ENCODE results near the gene AGAP3. TPM values are rescaled to one million over a fixed set of nuclear protein-coding genes. Genes with fewer than 3 reads are reported as not detected.

Gene AGAP3
- total RNA-seq, 1 donor from 2014 or later, result 206 TPM

DNA sequence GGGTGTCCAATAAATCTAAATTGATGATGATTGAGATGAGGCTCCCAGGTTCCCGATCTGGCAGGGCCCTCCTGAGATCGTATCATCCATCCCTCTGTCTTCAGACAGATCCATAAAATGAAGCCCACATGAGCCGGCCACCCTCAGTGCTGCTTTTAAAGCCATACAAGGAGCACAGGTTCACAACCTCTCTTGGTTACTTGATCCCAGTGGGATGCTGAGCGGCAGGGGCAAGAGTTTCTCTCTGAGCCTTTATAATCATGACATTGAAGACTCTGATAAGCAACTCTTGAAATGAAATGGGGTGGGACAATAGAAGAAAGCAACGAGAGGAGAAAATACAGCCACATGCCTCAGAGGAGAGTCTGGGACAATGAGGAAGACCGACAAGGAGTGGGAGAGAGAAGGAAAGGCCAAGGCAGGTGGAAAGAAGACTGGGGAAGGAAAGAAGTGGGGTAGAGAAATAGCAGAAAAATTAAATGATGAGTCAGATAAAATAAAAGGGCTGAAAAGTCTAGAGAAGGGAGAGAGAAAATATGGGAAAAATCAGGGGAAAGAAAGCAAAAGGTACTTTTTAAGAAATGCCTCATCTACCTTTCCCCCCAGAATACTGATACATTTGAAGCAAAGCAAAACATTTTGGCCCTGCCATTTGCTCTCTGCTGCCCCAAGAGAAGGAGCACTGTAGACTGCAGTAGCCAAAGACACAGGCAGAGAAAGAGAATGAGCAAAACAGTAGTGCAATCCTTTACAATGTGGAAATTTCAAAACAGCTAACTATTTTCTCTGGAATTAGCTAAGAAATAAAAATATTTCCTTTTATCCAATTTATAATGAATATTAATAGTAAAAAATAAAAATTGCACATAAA is 66.6 kb downstream of the AGAP3 start:
- Mint-ChIP-seq H3K27ac (ENCODE audit: unreplicated experiment) (no peak overlapping the region), H3K9me3 (ENCODE audit: unreplicated experiment) (no peaks in the 10 kb centered on the region), H3K4me1 (ENCODE audit: unreplicated experiment) (peaks cover 49% of the 10 kb centered on the region), H3K27me3 (ENCODE audit: unreplicated experiment) (no peaks in the 10 kb centered on the region), H3K4me3 (ENCODE audit: unreplicated experiment) (no peak overlapping the region), H3K36me3 (ENCODE audit: low read depth, unreplicated experiment) (no peaks in the 10 kb centered on the region)
- TF ChIP-seq, protein P1, sequence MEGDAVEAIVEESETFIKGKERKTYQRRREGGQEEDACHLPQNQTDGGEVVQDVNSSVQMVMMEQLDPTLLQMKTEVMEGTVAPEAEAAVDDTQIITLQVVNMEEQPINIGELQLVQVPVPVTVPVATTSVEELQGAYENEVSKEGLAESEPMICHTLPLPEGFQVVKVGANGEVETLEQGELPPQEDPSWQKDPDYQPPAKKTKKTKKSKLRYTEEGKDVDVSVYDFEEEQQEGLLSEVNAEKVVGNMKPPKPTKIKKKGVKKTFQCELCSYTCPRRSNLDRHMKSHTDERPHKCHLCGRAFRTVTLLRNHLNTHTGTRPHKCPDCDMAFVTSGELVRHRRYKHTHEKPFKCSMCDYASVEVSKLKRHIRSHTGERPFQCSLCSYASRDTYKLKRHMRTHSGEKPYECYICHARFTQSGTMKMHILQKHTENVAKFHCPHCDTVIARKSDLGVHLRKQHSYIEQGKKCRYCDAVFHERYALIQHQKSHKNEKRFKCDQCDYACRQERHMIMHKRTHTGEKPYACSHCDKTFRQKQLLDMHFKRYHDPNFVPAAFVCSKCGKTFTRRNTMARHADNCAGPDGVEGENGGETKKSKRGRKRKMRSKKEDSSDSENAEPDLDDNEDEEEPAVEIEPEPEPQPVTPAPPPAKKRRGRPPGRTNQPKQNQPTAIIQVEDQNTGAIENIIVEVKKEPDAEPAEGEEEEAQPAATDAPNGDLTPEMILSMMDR (IDR thresholded peaks at IDR 0.05; ENCODE audit: unreplicated experiment), result no peak
- DNase-seq (ENCODE audit: low spot score), result no peak

DNA sequence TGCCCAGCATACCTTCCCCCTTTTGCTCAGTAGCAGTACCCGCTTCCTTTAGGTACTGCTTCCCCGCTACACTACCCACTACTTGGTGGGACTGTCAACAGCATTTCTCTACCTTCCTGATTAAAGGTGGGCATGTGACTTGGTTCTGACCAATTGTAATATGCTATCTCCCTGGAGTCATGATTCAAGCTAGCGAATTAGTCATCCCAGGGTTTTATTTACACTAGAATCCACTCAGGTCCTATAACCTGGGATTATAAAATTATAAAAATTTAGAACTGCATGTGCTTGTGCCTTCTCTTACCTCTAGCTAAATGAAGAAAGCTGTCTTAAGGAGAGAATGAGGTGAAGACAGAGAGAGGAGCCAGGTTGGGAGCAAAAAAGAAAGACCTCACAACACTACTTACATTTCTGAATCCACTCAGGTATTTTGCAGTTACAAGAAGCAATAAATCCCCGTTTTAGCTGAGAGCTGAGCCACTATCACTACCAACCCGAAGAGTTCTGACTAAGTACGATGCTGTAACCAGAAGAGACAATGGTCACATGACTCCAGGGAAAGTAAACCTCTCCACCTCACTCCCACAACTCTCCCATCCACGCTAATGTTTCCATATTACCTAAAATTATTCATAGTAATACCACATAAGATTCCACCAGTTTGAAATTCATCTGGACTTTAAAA is 71.5 kb downstream of the AGAP3 start:
- Mint-ChIP-seq H3K4me3 (ENCODE audit: unreplicated experiment) (peak overlapping the region; percentile 33), H3K36me3 (ENCODE audit: low read depth, unreplicated experiment) (no peaks in the 10 kb centered on the region), H3K9me3 (ENCODE audit: unreplicated experiment) (no peaks in the 10 kb centered on the region), H3K27me3 (ENCODE audit: unreplicated experiment) (no peaks in the 10 kb centered on the region), H3K27ac (ENCODE audit: unreplicated experiment) (peak overlapping the region; percentile 98), H3K4me1 (ENCODE audit: unreplicated experiment) (peaks cover 41% of the 10 kb centered on the region)
- TF ChIP-seq, protein P1 (IDR thresholded peaks at IDR 0.05; ENCODE audit: unreplicated experiment), result no peak
- DNase-seq (ENCODE audit: low spot score), result peak; percentile 36

DNA sequence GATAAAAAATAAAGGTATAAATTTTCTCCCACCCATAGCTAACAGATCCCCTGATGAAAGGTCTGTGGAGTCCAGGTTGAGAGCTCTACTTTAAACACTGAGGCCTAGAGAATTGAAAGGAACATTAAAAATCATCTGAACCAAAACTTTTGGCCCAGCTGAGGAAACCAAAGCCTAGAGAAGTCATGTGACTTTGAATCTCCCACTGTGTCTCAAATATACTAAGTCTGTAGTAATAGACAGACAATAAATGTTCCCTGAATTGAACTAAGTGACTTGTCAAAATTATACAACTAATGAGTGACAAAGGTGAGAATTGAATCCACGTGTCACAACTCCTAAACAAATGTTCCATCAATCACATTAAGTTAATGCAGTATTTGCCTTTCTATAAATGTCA is 75.5 kb downstream of the AGAP3 start:
- H3K27ac Mint-ChIP-seq (ENCODE audit: unreplicated experiment), result no peak overlapping the region
- peaks cover 22% of the 10 kb centered on the region for H3K4me1 Mint-ChIP-seq (ENCODE audit: unreplicated experiment)
- TF ChIP-seq, protein P1 (IDR thresholded peaks at IDR 0.05; ENCODE audit: unreplicated experiment), result no peak
- no peak for DNase-seq (ENCODE audit: low spot score)
- H3K36me3 Mint-ChIP-seq (ENCODE audit: low read depth, unreplicated experiment), result peaks cover 4% of the 10 kb centered on the region
- no peak overlapping the region for H3K4me3 Mint-ChIP-seq (ENCODE audit: unreplicated experiment)
- no peaks in the 10 kb centered on the region for H3K9me3 Mint-ChIP-seq (ENCODE audit: unreplicated experiment)
- no peaks in the 10 kb centered on the region for H3K27me3 Mint-ChIP-seq (ENCODE audit: unreplicated experiment)

DNA sequence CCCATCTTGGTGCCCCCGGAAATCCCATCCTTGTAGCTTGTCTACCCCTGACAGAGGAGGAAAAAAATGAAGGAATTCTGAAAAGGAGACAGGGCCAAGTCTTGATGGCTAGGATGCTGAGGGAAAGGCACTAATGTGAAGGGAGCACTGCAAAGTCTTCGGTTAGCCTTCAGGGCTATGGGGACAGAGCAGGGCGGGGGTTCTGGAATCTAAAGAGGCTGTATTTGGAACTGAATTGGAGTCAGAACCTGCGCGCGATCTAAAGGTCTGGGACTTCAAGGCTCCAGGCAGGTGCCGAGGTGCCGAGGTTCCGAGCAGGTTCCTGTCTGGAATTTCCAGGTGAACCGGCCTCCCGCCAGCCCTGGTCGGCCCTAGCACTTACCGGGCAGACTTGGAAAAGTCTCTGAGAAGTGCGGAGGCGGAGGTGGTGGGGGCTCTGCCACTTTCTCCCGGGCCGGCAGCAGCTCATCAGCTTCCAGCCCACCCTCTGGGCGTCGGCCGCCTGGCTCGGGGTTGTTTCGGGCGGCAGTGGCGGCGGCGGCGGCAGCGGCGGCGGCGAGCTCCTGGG is 80.4 kb downstream of the AGAP3 start:
- H3K4me3 Mint-ChIP-seq (ENCODE audit: unreplicated experiment), result peak overlapping the region; percentile 92
- no peak overlapping the region for H3K27ac Mint-ChIP-seq (ENCODE audit: unreplicated experiment)
- peaks cover 11% of the 10 kb centered on the region for H3K27me3 Mint-ChIP-seq (ENCODE audit: unreplicated experiment)
- H3K36me3 Mint-ChIP-seq (ENCODE audit: low read depth, unreplicated experiment), result peaks cover 4% of the 10 kb centered on the region
- TF ChIP-seq, protein P1 (IDR thresholded peaks at IDR 0.05; ENCODE audit: unreplicated experiment), result no peak
- peaks cover 10% of the 10 kb centered on the region for H3K4me1 Mint-ChIP-seq (ENCODE audit: unreplicated experiment)
- DNase-seq (ENCODE audit: low spot score), result no peak
- no peaks in the 10 kb centered on the region for H3K9me3 Mint-ChIP-seq (ENCODE audit: unreplicated experiment)
